HL-60 (cell line): Measurements from ENCODE around the gene STPG2.

Source experiments
- GABPA ChIP-seq: IDR thresholded peaks from 2 replicates; pipeline ENCODE4 v1.6.1; 2012; ENCODE audit warnings: low read depth
- POLR2AphosphoS5 ChIP-seq: IDR thresholded peaks from 2 replicates; pipeline ENCODE4 v1.6.1; 2012; ENCODE audit warnings: low read depth
- REST ChIP-seq: IDR thresholded peaks from 2 replicates; pipeline ENCODE4 v1.6.1; 2012; ENCODE audit warnings: low read depth; ENCODE audit not compliant: insufficient replicate concordance
- SPI1 ChIP-seq: IDR thresholded peaks from 2 replicates; pipeline ENCODE4 v1.6.1; 2012; ENCODE audit warnings: low read depth, mild to moderate bottlenecking, borderline replicate concordance
- TF ChIP-seq, protein P1 (sequence below): IDR thresholded peaks from one replicate; pipeline ENCODE4 v1.5.1; 2011; ENCODE audit warnings: low read length, control low read depth, inconsistent platforms; ENCODE audit not compliant: insufficient read depth

GRCh38 chr4:98093662-98094061 lies 49.6 kb downstream of the STPG2 start:
- TF ChIP-seq, protein P1, sequence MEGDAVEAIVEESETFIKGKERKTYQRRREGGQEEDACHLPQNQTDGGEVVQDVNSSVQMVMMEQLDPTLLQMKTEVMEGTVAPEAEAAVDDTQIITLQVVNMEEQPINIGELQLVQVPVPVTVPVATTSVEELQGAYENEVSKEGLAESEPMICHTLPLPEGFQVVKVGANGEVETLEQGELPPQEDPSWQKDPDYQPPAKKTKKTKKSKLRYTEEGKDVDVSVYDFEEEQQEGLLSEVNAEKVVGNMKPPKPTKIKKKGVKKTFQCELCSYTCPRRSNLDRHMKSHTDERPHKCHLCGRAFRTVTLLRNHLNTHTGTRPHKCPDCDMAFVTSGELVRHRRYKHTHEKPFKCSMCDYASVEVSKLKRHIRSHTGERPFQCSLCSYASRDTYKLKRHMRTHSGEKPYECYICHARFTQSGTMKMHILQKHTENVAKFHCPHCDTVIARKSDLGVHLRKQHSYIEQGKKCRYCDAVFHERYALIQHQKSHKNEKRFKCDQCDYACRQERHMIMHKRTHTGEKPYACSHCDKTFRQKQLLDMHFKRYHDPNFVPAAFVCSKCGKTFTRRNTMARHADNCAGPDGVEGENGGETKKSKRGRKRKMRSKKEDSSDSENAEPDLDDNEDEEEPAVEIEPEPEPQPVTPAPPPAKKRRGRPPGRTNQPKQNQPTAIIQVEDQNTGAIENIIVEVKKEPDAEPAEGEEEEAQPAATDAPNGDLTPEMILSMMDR: no peak
- no peak for TF ChIP-seq POLR2AphosphoS5
- TF ChIP-seq SPI1: no peak
- TF ChIP-seq GABPA: no peak
- TF ChIP-seq REST: no peak
